AG04449 (cell line): Measurements from ENCODE around the gene SEL1L2.

Experiments used
- CTCF ChIA-PET: fragments of 350-600 bp; formaldehyde crosslinking; extraction: SDS; loops from one replicate; lab custom pipeline; 2021; ENCODE audit warnings: antibody characterized with exemption; lab: Yijun Ruan, JAX
- POLR2A ChIA-PET: fragments of 400-600, 350-600 bp; formaldehyde crosslinking; extraction: SDS; loops from one replicate; lab custom pipeline; 2020; ENCODE audit warnings: antibody characterized with exemption, inconsistent platforms; lab: Yijun Ruan, JAX
- DNase-seq: peaks from one replicate; pipeline ENCODE4 v3.0.0-alpha.2; 2010; ENCODE audit warnings: low read depth, low spot score
- H3K4me3 ChIP-seq: 2 replicates; pipeline ENCODE4 v1.5.1; 2011; ENCODE audit warnings: low read depth, mild to moderate bottlenecking, control low read depth, low read length
- CTCF ChIP-seq: IDR thresholded peaks from one replicate; pipeline ENCODE4 v1.5.1; 2011; ENCODE audit warnings: mild to moderate bottlenecking, moderate library complexity, low read length, control low read depth, inconsistent platforms; ENCODE audit not compliant: insufficient read depth; ENCODE audit errors: missing control alignments

SEL1L2 gene

GRCh38 chr20:13868331-13868730 lies 122.1 kb downstream of the SEL1L2 start:
- POLR2A ChIA-PET: no interaction called here
- DNase-seq: peak; percentile 65
- no peak overlapping the region for H3K4me3 ChIP-seq
- no peak for TF ChIP-seq CTCF
- CTCF ChIA-PET: interaction anchor here (1.0 kb wide), 1 partner anchor 49 kb away, joined by 3 read pairs; no protein-coding TSS in a partner anchor

- ChIA-PET CTCF (interaction anchor here (1.7 kb wide), 1 partner anchor 46 kb away, joined by 7 read pairs; no protein-coding TSS in a partner anchor), POLR2A (interaction anchor here (1.3 to 1.6 kb wide), 2 partner anchors 13 to 25 kb away, joined by 6 to 7 read pairs; no protein-coding TSS in a partner anchor)
- no peak for TF ChIP-seq CTCF
- DNase-seq: peak; percentile 66
- H3K4me3 ChIP-seq: no peak overlapping the region
Observed at GRCh38 chr20:13865791-13866351, 124.5 kb downstream of the SEL1L2 start.

DNA sequence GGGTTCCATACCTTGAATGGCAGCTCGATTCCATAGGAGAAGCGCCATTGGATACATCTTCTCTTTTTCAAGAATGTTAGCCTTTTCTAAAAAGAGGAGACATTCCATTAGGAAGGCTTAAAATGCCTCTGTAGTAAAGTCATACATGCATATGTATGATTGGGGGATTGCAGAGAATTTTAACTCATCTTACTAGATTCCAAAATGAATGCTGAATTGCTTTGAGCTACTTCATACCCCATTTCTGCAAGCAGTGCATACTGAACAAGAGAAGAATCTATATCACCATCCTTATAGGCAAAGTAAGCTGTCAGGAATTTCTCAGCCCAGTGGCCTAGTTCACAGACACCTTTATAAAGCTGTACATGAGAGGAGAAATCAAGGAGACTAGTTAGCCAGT lies 125.3 kb downstream of the SEL1L2 start:
- no peak for DNase-seq
- TF ChIP-seq CTCF: no peak
- CTCF ChIA-PET: interaction anchor here (1.7 kb wide), 1 partner anchor 45 kb away, joined by 7 read pairs; no protein-coding TSS in a partner anchor
- POLR2A ChIA-PET: interaction anchor here (0.8 to 1.6 kb wide), 3 partner anchors 11 to 24 kb away, joined by 3 to 7 read pairs (median 6); no protein-coding TSS in a partner anchor
- H3K4me3 ChIP-seq: no peak overlapping the region

DNA sequence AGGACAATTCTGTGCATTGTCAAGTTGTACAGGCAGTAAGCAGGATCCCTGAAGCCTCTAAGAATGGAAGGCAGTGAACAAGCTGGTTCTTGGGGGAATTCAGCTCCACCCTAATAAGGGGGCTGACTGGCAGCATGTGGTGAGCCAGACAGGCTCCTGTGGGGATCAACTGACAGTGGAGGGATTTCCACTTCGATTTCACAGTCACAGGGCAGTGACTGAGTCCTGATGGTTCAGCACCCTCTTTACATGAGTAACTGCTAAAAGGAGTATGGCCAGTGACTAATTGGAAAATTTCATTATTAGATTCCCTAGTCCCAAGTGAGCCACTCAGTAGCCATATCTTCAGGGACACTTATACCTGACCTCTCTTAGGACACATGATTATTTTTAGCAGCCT lies 127.2 kb downstream of the SEL1L2 start:
- POLR2A ChIA-PET: no interaction called here
- CTCF ChIA-PET: interaction anchor here (1.0 to 1.4 kb wide), 3 partner anchors 11 to 22 kb away, joined by 3 to 4 read pairs (median 3); no protein-coding TSS in a partner anchor

DNA sequence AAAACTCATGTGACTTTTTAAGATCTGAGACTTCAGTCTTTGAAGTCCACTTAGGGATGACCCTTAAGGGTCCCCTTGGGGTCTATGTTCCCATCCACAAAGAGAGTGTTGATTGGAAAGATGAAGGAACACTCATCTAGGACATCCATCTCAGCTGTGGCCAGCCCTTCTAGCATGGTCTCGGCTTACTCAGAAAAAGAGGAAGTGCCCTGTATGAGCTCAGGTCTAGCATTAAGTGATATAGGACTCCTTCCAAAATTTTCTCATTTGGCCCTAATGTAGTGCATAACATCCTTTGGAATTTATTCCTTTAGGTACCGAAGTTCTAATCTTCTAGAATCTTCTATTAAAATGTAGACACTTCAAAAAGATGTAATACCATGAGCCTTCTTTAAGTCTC lies 128.2 kb downstream of the SEL1L2 start:
- no peak for DNase-seq

More for the DNA sequence above, 127.2 kb downstream of the SEL1L2 start:
- no peak overlapping the region for H3K4me3 ChIP-seq
- no peak for TF ChIP-seq CTCF
- DNase-seq: no peak

More for the DNA sequence above, 128.2 kb downstream of the SEL1L2 start:
- CTCF ChIA-PET: interaction anchor here (1.4 kb wide), 2 partner anchors 10 to 21 kb away, joined by 3 to 4 read pairs; no protein-coding TSS in a partner anchor
- POLR2A ChIA-PET: no interaction called here
- no peak overlapping the region for H3K4me3 ChIP-seq
- TF ChIP-seq CTCF: no peak
